Ishikawa (cell line): ENCODE results near the gene SLCO2B1.

ENCODE experiments used
- CREB1 ChIP-seq: IDR thresholded peaks from 2 replicates; pipeline ENCODE4 v1.6.1; 2012; ENCODE audit warnings: low read depth
- EP300 ChIP-seq: IDR thresholded peaks from 2 replicates; pipeline ENCODE4 v1.6.1; 2012; ENCODE audit warnings: borderline replicate concordance
- MAX ChIP-seq: IDR thresholded peaks from 2 replicates; pipeline ENCODE4 v1.6.1; 2012
- NFIC ChIP-seq: IDR thresholded peaks from 2 replicates; pipeline ENCODE4 v1.6.1; 2012
- RAD21 ChIP-seq: IDR thresholded peaks from 2 replicates; pipeline ENCODE4 v1.6.1; 2012; ENCODE audit warnings: low read depth
- REST ChIP-seq: IDR thresholded peaks from 2 replicates; pipeline ENCODE4 v1.6.1; 2012; ENCODE audit warnings: low read depth, mild to moderate bottlenecking
- TAF1 ChIP-seq: IDR thresholded peaks from 2 replicates; pipeline ENCODE4 v1.6.1; 2012; ENCODE audit warnings: low read depth, mild to moderate bottlenecking
- TEAD4 ChIP-seq: IDR thresholded peaks from 2 replicates; pipeline ENCODE4 v1.6.1; 2012
- USF1 ChIP-seq: IDR thresholded peaks from 2 replicates; pipeline ENCODE4 v1.6.1; 2012
- YY1 ChIP-seq: IDR thresholded peaks from 2 replicates; pipeline ENCODE4 v1.6.1; 2012; ENCODE audit warnings: low read depth
- ZBTB7A ChIP-seq: IDR thresholded peaks from 2 replicates; pipeline ENCODE4 v1.6.1; 2012; ENCODE audit warnings: low read depth

- TF ChIP-seq NFIC (no peak), TAF1 (no peak), CREB1 (no peak), EP300 (no peak), RAD21 (no peak), YY1 (no peak), TEAD4 (no peak), REST (no peak), MAX (no peak), ZBTB7A (no peak), USF1 (no peak)
Measured at GRCh38 chr11:75148436-75148983, 2.4 kb upstream of the SLCO2B1 start.
